Adrenal gland (tissue), 12 donors: Measurements from ENCODE around the gene TMEM196. TPM values are rescaled to one million over a fixed set of nuclear protein-coding genes. Genes with fewer than 3 reads are reported as not detected.
A peak's percentile ranks its signal among the peaks of the same experiment; 100 is the strongest.

ENCODE experiments used
- DNase-seq, 7 donors: peaks; one replicate each; pipeline ENCODE4 v3.0.0-alpha.2; 2019 to 2020
- H3K27ac ChIP-seq, 5 donors: fragments of 200-600 bp; sonication (generic) in 4 of 5; 1 replicate in 3 of 5; 2 replicates in 2 of 5; pipeline versions ENCODE4 v1.5.1 to v1.8.0; 2016 to 2020; ENCODE audit warnings: mild to moderate bottlenecking in 1 of 5
- H3K27me3 ChIP-seq: fragments of 200-600 bp; 2 replicates; pipeline ENCODE4 v1.8.0; 2021
- H3K36me3 ChIP-seq, 2 donors: fragments of 200-600 bp; replicated peaks in 1 of 2; 1 replicate in 1 of 2; 2 replicates in 1 of 2; pipeline versions ENCODE4 v1.5.1 to v1.8.0; 2018 to 2022
- H3K4me1 ChIP-seq, 2 donors: fragments of 200-600 bp; replicated peaks in 1 of 2; 1 replicate in 1 of 2; 2 replicates in 1 of 2; pipeline versions ENCODE4 v1.5.1 to v1.8.0; 2018 to 2021
- H3K4me3 ChIP-seq, 4 donors: fragments of 200-600 bp; sonication (generic) in 3 of 4; one replicate each; pipeline ENCODE4 v1.5.1; 2016 to 2018
- H3K9me3 ChIP-seq, 3 donors: fragments of 200-600 bp; sonication (generic) in 1 of 3; replicated peaks in 1 of 3; 1 replicate in 2 of 3; 2 replicates in 1 of 3; pipeline versions ENCODE4 v1.5.1 to v1.8.0; 2016 to 2021
- CTCF ChIP-seq, 6 experiments: fragments of 450-650 bp in 4 of 6; fragments of 200-600 bp in 2 of 6; sonication (generic) in 1 of 6; IDR thresholded peaks; 1 replicate in 5 of 6; 2 replicates in 1 of 6; pipeline versions ENCODE4 v1.5.1 to v1.8.0; 2016 to 2021; ENCODE audit warnings: antibody characterized with exemption in 6 of 6, mild to moderate bottlenecking in 2 of 6, moderate library complexity in 1 of 6
- POLR2A ChIP-seq, 2 donors: fragments of 450-650 bp; IDR thresholded peaks; one replicate each; pipeline ENCODE4 v1.6.1; 2017; ENCODE audit warnings: antibody characterized with exemption in 2 of 2, mild to moderate bottlenecking in 2 of 2, moderate library complexity in 1 of 2
- WGBS, 4 donors: extraction: QIAGEN DNeasy Blood & Tissue Kit in 2 of 4; methylation state at CpG; one replicate each; pipeline versions ENCODE4 v1.1.5 to v1.1.7; 2013 to 2017; 5-methylcytosine and 5-hydroxymethylcytosine counted together
- intact Hi-C, 2 donors: fragments of 100-400 bp; cut with DNase I; formaldehyde crosslinking; loops; one replicate each; pipeline versions ENCODE4 v1.14.1 to v1.15.0; 2022 to 2023
- polyA plus RNA-seq, 3 donors: library from polyadenylated mRNA; stranded (reverse); fragments of 200-250 nt in 2 of 3; fragments of 350-450 nt in 1 of 3; fragmentation: Illumina TruSeq in 1 of 3; extraction: RNeasy Lipid Tissue Mini Kit (QIAGEN cat#74804) in 1 of 3; gene quantifications; one replicate each; pipeline ENCODE4 v1.2.3, GENCODE V29; 2013 to 2014
- total RNA-seq, 9 donors: library from RNA; depleted of rRNA in 4 of 9; stranded (reverse); fragments of >200 nt in 4 of 9; fragments of 120-200 nt in 1 of 9; fragmentation: NEBNext Ultra II Directional in 1 of 9; extraction: Animal tissue kit (Norgen Biotek cat#: 25700) in 1 of 9; gene quantifications; one replicate each; pipeline versions ENCODE4 v1.1.0 to v1.2.4, GENCODE V29; 2013 to 2023
- donor health status: healthy with polysubstance abuse.
- donor health status: Bipolar disorder and iron deficiency.
- donor health status: DM: yes; HTN: yes; CAD: no.
- donor health status: DM: no; HTN: no; CAD: no.
- donor health status: DM: no; HTN: no; CAD: no.
- donor health status: DM: yes; HTN: yes; CAD: no.

TMEM196 gene
- total and polyA plus RNA-seq, 12 donors, result 0.06 to 1.1 (median 0.16) TPM; not detected in 1

GRCh38 chr7:19775578-19775977 is 2.2 kb upstream of the TMEM196 start:
- Histone ChIP-seq H3K4me3 (no peak overlapping the region), H3K9me3 (no peaks in the 10 kb centered on the region), H3K27ac (no peak overlapping the region), H3K27me3 (peaks cover 25% of the 10 kb centered on the region), H3K4me1 (peaks cover 0 to 10% of the 10 kb centered on the region in 2 donors), H3K36me3 (no peaks in the 10 kb centered on the region)
- DNase-seq, result no peak
- WGBS, 4 donors, result 62 to 79% (median 73%) methylated on average over 1 of the region's 1 CpG
- no peak for TF ChIP-seq CTCF (IDR thresholded peaks at IDR 0.05)
- TF ChIP-seq POLR2A (IDR thresholded peaks at IDR 0.05), result no peak
- intact Hi-C loops, result no loop called here

DNA sequence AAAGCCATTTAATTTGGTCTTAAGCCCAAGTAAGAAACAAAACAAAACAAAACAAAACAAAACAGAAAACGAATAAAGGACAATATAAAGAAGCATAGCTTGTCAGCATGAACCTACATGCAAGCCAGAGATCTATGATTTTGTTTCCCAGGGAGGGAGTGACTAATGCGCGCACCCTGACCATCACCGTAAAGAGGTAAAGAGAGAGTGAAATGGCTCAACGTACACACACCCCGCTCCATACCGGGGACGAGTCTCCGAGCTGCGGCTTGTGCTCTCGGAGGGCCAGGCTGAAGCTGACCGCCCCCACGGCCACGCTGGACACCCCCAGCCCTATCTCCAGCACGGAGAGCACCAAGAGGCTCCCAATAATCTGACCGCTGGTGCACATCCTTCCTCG is 1.1 kb downstream of the TMEM196 start:
- Histone ChIP-seq H3K27me3 (peaks cover 36% of the 10 kb centered on the region), H3K36me3 (no peaks in the 10 kb centered on the region), H3K4me3 (peak overlapping the region in 1 of 4 donors; percentile 35), H3K9me3 (no peaks in the 10 kb centered on the region), H3K4me1 (peaks cover 0 to 10% of the 10 kb centered on the region in 2 donors), H3K27ac (no peak overlapping the region)
- intact Hi-C loops, result no loop called here
- DNase-seq, result no peak
- 4 to 10% (median 6%) methylated on average over 17 of the region's 17 CpGs for WGBS, 4 donors
- TF ChIP-seq POLR2A (IDR thresholded peaks at IDR 0.05), result no peak
- no peak for TF ChIP-seq CTCF (IDR thresholded peaks at IDR 0.05)

GRCh38 chr7:19762631-19763030 is 10.8 kb downstream of the TMEM196 start:
- Histone ChIP-seq H3K27me3 (no peaks in the 10 kb centered on the region), H3K36me3 (no peaks in the 10 kb centered on the region), H3K4me1 (no peaks in the 10 kb centered on the region), H3K27ac (no peak overlapping the region), H3K4me3 (no peak overlapping the region), H3K9me3 (no peaks in the 10 kb centered on the region)
- 63 to 74% (median 71%) methylated on average over 3 of the region's 3 CpGs for WGBS, 4 donors
- no peak for DNase-seq
- intact Hi-C loops, result no loop called here
- TF ChIP-seq POLR2A (IDR thresholded peaks at IDR 0.05) (no peak), CTCF (IDR thresholded peaks at IDR 0.05) (no peak)

- 35 to 44% (median 38%) methylated on average over 6 of the region's 6 CpGs for WGBS, 4 donors
- no peak for TF ChIP-seq POLR2A (IDR thresholded peaks at IDR 0.05)
- peak; percentile 42 to 74 (median 60) for TF ChIP-seq CTCF (IDR thresholded peaks at IDR 0.05)
- intact Hi-C loops, result loop anchor here in 1 of 2 donors (10.0 kb wide), 1 partner anchor 420 kb away; no protein-coding TSS in a partner anchor
- Histone ChIP-seq H3K27ac (no peak overlapping the region), H3K9me3 (no peaks in the 10 kb centered on the region), H3K4me1 (no peaks in the 10 kb centered on the region), H3K36me3 (no peaks in the 10 kb centered on the region), H3K4me3 (no peak overlapping the region), H3K27me3 (no peaks in the 10 kb centered on the region)
- no peak for DNase-seq
Measured at GRCh38 chr7:19754521-19755116, 18.8 kb downstream of the TMEM196 start.
